HG02884 (cell line): ENCODE data around the gene MYCBPAP.
"Not testable (repeated sequence)": the region's sequence is repeated elsewhere in the genome, so short reads cannot be mapped to it uniquely, and the experiment has no call there.

Experiments
- ATAC-seq: cut with Tn5 transposase; IDR thresholded peaks from one replicate; pipeline ENCODE4 v1.9.1; 2021; ENCODE audit warnings: mild to moderate bottlenecking, moderate library complexity; ENCODE audit not compliant: unreplicated experiment

MYCBPAP gene

GRCh38 chr17:50470426-50470825, 37.8 kb upstream of the MYCBPAP start:
- no peak for ATAC-seq

- no peak for ATAC-seq
Measured at GRCh38 chr17:50471009-50471905, 37.0 kb upstream of the MYCBPAP start.

GRCh38 chr17:50472286-50472685, 36.0 kb upstream of the MYCBPAP start:
- no peak for ATAC-seq

GRCh38 chr17:50472761-50473161, 35.5 kb upstream of the MYCBPAP start:
- not testable (repeated sequence) for ATAC-seq

GRCh38 chr17:50473901-50474300, 34.3 kb upstream of the MYCBPAP start:
- ATAC-seq, result no peak

GRCh38 chr17:50474523-50474922, 33.7 kb upstream of the MYCBPAP start:
- ATAC-seq, result no peak

- no peak for ATAC-seq
Measured at GRCh38 chr17:50475362-50475761, 32.9 kb upstream of the MYCBPAP start.

GRCh38 chr17:50475775-50476544, 32.3 kb upstream of the MYCBPAP start:
- not testable (repeated sequence) for ATAC-seq

- ATAC-seq, result no peak
Measured at GRCh38 chr17:50476545-50477315, 31.5 kb upstream of the MYCBPAP start.

- no peak for ATAC-seq
Measured at GRCh38 chr17:50477976-50478375, 30.3 kb upstream of the MYCBPAP start.

GRCh38 chr17:50478391-50479381, 29.6 kb upstream of the MYCBPAP start, which contains the start of gene RSAD1:
TSS of gene RSAD1 (plus strand) at chr17:50478860. CDS start at chr17:50478885, 25 bp downstream.
- ATAC-seq, result peak; percentile 84

GRCh38 chr17:50479522-50480141, 28.6 kb upstream of the MYCBPAP start:
- no peak for ATAC-seq

- ATAC-seq, result no peak
Measured at GRCh38 chr17:50480142-50480764, 28.0 kb upstream of the MYCBPAP start.

GRCh38 chr17:50480854-50481490, 27.3 kb upstream of the MYCBPAP start:
- ATAC-seq, result no peak

- no peak for ATAC-seq
Measured at GRCh38 chr17:50481648-50482047, 26.6 kb upstream of the MYCBPAP start.

GRCh38 chr17:50482110-50482509, 26.1 kb upstream of the MYCBPAP start:
- ATAC-seq, result no peak

GRCh38 chr17:50482516-50482915, 25.7 kb upstream of the MYCBPAP start:
- no peak for ATAC-seq

GRCh38 chr17:50483266-50483665, 25.0 kb upstream of the MYCBPAP start:
- ATAC-seq, result no peak
